Natural killer cell (primary cell): ENCODE results near the gene FERMT3. TPM values are rescaled to one million over a fixed set of nuclear protein-coding genes. Genes with fewer than 3 reads are reported as not detected.

Experiments
- ATAC-seq, 3 donors: fragments of 150-1000 bp in 2 of 3; fragments of 200-7000 bp in 1 of 3; cut with Tn5 transposase; 1 replicate in 1 of 3; 2 replicates in 2 of 3; pipeline ENCODE4 v1.10.0; 2021; ENCODE audit warnings: mild to moderate bottlenecking in 2 of 3, moderate library complexity in 2 of 3
- DNase-seq, 2 donors: peaks; one replicate each; pipeline versions ENCODE4 v3.0.0 to v3.0.0-alpha.2; 2013 to 2021; ENCODE audit warnings: mixed read lengths in 1 of 2
- H3K27ac ChIP-seq: one replicate; pipeline ENCODE4 v1.5.1; 2013; ENCODE audit warnings: mild to moderate bottlenecking, low read length
- H3K27me3 ChIP-seq: one replicate; pipeline ENCODE4 v1.6.1; 2013; ENCODE audit warnings: low read length; ENCODE audit not compliant: control insufficient read depth, insufficient read depth
- H3K36me3 ChIP-seq: one replicate; pipeline ENCODE4 v1.6.1; 2013; ENCODE audit warnings: low read length; ENCODE audit not compliant: control insufficient read depth, insufficient read depth
- H3K4me1 ChIP-seq: one replicate; pipeline ENCODE4 v1.6.1; 2013; ENCODE audit warnings: low read length; ENCODE audit not compliant: control insufficient read depth, insufficient read depth
- H3K4me3 ChIP-seq: one replicate; pipeline ENCODE4 v1.5.1; 2013; ENCODE audit warnings: low read length
- H3K9me3 ChIP-seq: one replicate; pipeline ENCODE4 v1.6.1; 2013; ENCODE audit warnings: low read length; ENCODE audit not compliant: control insufficient read depth, insufficient read depth
- H3K27ac Mint-ChIP-seq, 2 donors: one replicate each; pipeline ENCODE4 v1.8.0; 2022; ENCODE audit warnings: mild to moderate bottlenecking in 2 of 2, mixed read lengths in 2 of 2, moderate library complexity in 1 of 2
- H3K27me3 Mint-ChIP-seq, 2 donors: one replicate each; pipeline ENCODE4 v1.8.0; 2022; ENCODE audit warnings: low read depth in 2 of 2, mixed read lengths in 2 of 2
- H3K36me3 Mint-ChIP-seq: one replicate; pipeline ENCODE4 v1.8.0; 2022; ENCODE audit warnings: mixed read lengths
- H3K4me1 Mint-ChIP-seq, 2 donors: one replicate each; pipeline ENCODE4 v1.8.0; 2022; ENCODE audit warnings: mixed read lengths in 2 of 2
- H3K4me3 Mint-ChIP-seq: one replicate; pipeline ENCODE4 v1.8.0; 2022; ENCODE audit warnings: mild to moderate bottlenecking, moderate library complexity, mixed read lengths
- H3K9me3 Mint-ChIP-seq, 2 donors: one replicate each; pipeline ENCODE4 v1.8.0; 2022; ENCODE audit warnings: mixed read lengths in 2 of 2
- CTCF ChIP-seq: fragments of 200-600 bp; IDR thresholded peaks from one replicate; pipeline ENCODE4 v1.8.0; 2022; ENCODE audit warnings: antibody characterized with exemption
- WGBS: methylation state at CpG from one replicate; pipeline ENCODE4 v1.1.7; 2013; ENCODE audit warnings: missing lambda C conversion rate; ENCODE audit not compliant: insufficient coverage; 5-methylcytosine and 5-hydroxymethylcytosine counted together
- intact Hi-C: fragments of 100-400 bp; cut with micrococcal nuclease; formaldehyde crosslinking; loops from one replicate; pipeline ENCODE4 v1.14.2; 2022
- total RNA-seq, 4 donors: library from RNA; stranded (reverse); fragments of 120-200 nt in 1 of 4; gene quantifications; one replicate each; pipeline versions ENCODE4 v1.2.3 to v1.2.4, GENCODE V29; 2013 to 2022

Gene FERMT3
- total RNA-seq, 3 donors from 2014 or later (not counting 1 experiment from before 2014, with no cell fraction given): 194 to 202 (median 196) TPM

- H3K9me3 ChIP-seq: no peaks in the 10 kb centered on the region
- H3K27me3 ChIP-seq: no peaks in the 10 kb centered on the region
- H3K27ac ChIP-seq: no peak within 1 kb of the TSS
- DNase-seq: peak; percentile 67 to 77
- intact Hi-C loops: loop anchor here (1.0 to 2.0 kb wide), 2 partner anchors 18 to 50 kb away; no protein-coding TSS in a partner anchor
- H3K27me3 Mint-ChIP-seq: no peaks in the 10 kb centered on the region
- peak within 1 kb of the TSS in 1 of 2 donors; percentile 86 for H3K27ac Mint-ChIP-seq
- H3K36me3 Mint-ChIP-seq: no peaks in the 10 kb centered on the region
- peak within 1 kb of the TSS; percentile 86 for H3K4me3 Mint-ChIP-seq
- H3K36me3 ChIP-seq: no peaks in the 10 kb centered on the region
- H3K4me1 ChIP-seq: peaks cover 41% of the 10 kb centered on the region
- no peaks in the 10 kb centered on the region for H3K9me3 Mint-ChIP-seq
- H3K4me1 Mint-ChIP-seq: peaks cover 14 to 30% of the 10 kb centered on the region in 2 donors
- ATAC-seq: peak; percentile 72 to 86 (median 79)
- WGBS: under 1% methylated on average over 75 of the region's 75 CpGs
- peak; percentile 78 for TF ChIP-seq CTCF
- H3K4me3 ChIP-seq: peak within 1 kb of the TSS; percentile 58
These were observed 44.7 kb downstream of the FERMT3 start, which contains the start of gene PLCB3 for GRCh38 chr11:64251016-64251752. TSS of gene PLCB3 (plus strand) at chr11:64251530. CDS start at chr11:64251650, 120 bp downstream.

GRCh38 chr11:64251753-64252002 is 45.2 kb downstream of the FERMT3 start:
- H3K4me3 Mint-ChIP-seq: peak overlapping the region; percentile 86
- Histone ChIP-seq H3K9me3 (no peaks in the 10 kb centered on the region), H3K27me3 (no peaks in the 10 kb centered on the region), H3K27ac (no peak overlapping the region), H3K4me1 (peaks cover 39% of the 10 kb centered on the region), H3K4me3 (peak overlapping the region; percentile 58), H3K36me3 (peaks cover 5% of the 10 kb centered on the region)
- no peak for ATAC-seq
- H3K27ac Mint-ChIP-seq: peak overlapping the region in 1 of 2 donors; percentile 86
- WGBS: 1% methylated on average over 18 of the region's 18 CpGs
- H3K27me3 Mint-ChIP-seq: no peaks in the 10 kb centered on the region
- no peaks in the 10 kb centered on the region for H3K9me3 Mint-ChIP-seq
- TF ChIP-seq CTCF: no peak
- DNase-seq: no peak
- no peaks in the 10 kb centered on the region for H3K36me3 Mint-ChIP-seq
- intact Hi-C loops: loop anchor here (1.0 to 2.0 kb wide), 2 partner anchors 17 to 50 kb away; no protein-coding TSS in a partner anchor
- peaks cover 14 to 29% of the 10 kb centered on the region in 2 donors for H3K4me1 Mint-ChIP-seq

- Mint-ChIP-seq H3K9me3 (no peaks in the 10 kb centered on the region), H3K27ac (peak overlapping the region in 1 of 2 donors; percentile 86), H3K27me3 (no peaks in the 10 kb centered on the region), H3K4me3 (peak overlapping the region; percentile 86), H3K4me1 (peaks cover 10 to 23% of the 10 kb centered on the region in 2 donors), H3K36me3 (no peaks in the 10 kb centered on the region)
- ATAC-seq (no peak), DNase-seq (peak in 1 of 2 donors; percentile 56)
- 14% methylated on average over 16 of the region's 23 CpGs for WGBS
- TF ChIP-seq CTCF: no peak
- no peaks in the 10 kb centered on the region for H3K27me3 ChIP-seq
- H3K4me1 ChIP-seq: peaks cover 34% of the 10 kb centered on the region
- H3K9me3 ChIP-seq: no peaks in the 10 kb centered on the region
- peak overlapping the region; percentile 58 for H3K4me3 ChIP-seq
- peaks cover 6% of the 10 kb centered on the region for H3K36me3 ChIP-seq
- no peak overlapping the region for H3K27ac ChIP-seq
- intact Hi-C loops: no loop called here
These were observed 45.7 kb downstream of the FERMT3 start for GRCh38 chr11:64252003-64252872.
